HG03565 (cell line): ENCODE data around the gene RAP1GAP2.
"Not testable (repeated sequence)": the region's sequence is repeated elsewhere in the genome, so short reads cannot be mapped to it uniquely, and the experiment has no call there.

Experiments used
- ATAC-seq: cut with Tn5 transposase; IDR thresholded peaks from one replicate; pipeline ENCODE4 v1.9.1; 2021; ENCODE audit warnings: mild to moderate bottlenecking, moderate library complexity; ENCODE audit not compliant: unreplicated experiment

Gene RAP1GAP2

DNA sequence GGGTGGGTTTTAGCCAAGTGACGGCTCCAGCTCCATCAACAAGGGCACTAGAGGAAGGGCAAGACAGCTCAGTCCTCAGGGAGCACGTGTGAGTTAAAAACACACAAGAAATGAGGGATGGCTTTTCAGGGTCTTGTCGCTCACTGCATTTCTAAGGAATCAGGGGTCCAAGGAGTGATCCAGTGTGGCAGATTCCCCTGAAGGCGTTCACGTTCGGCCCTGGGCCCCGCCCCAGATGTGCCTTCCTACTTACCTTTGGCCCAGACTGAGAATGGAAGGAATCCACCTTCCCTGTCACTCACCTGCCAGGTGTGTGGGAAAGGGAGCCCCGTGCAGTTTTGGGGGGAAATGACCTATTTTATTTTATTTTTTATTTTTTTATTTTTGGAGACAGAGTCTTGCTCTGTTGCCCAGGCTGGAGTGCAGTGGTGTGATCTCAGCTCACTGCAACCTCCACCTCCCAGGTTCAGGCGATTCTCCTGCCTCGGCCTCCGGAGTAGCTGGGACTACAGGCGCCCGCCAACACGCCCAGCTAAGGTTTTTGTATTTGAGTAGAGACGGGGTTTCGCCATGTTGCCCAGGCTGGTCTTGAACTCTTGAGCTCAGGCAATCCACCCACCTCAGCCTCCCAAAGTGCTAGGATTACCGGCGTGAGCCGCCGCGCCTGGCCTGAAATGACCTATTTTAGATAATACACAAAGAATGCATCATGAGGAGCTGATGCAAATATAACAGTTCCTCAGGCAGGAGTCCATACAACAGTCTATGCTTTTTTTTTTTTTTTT, 195.3 kb downstream of the RAP1GAP2 start:
- not testable (repeated sequence) for ATAC-seq

DNA sequence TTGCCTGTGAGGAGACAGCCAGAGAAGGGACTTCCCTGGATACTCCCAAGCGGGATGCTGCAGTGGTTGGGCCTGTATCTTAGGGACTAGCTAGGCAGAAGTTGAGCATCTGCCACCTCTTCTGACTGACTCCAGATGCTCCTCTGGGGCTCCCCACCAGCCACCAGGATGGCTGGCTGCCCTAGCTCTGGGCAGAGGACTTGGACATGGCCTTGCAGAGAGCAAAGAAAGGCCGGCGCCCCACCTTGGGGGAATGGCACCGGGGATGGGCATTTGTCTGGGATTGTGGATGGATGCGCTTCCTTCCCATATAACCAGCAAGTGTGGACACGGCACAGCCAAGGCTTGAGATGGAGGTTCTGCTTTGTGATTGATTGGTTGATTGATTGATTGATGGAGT, 198.2 kb downstream of the RAP1GAP2 start:
- no peak for ATAC-seq

DNA sequence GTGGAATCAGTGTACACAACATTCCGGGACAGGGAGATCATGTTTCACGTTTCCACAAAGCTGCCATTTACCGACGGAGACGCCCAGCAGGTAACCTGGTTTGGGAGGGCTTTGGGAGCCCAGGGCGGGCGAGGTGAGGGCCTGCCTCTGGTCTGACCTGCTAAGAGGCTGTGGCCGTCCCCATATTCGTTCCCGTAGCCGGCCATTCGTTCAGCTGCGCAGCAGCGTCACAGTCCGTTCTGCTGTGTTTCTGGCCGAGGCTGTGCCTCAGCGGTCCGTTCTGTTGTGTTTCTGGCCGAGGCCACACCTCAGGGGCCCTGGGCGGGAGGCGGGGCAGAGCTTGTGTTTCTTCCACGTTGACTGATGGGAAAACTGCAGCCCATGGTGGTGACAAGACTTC, 199.1 kb downstream of the RAP1GAP2 start:
- ATAC-seq = no peak

DNA sequence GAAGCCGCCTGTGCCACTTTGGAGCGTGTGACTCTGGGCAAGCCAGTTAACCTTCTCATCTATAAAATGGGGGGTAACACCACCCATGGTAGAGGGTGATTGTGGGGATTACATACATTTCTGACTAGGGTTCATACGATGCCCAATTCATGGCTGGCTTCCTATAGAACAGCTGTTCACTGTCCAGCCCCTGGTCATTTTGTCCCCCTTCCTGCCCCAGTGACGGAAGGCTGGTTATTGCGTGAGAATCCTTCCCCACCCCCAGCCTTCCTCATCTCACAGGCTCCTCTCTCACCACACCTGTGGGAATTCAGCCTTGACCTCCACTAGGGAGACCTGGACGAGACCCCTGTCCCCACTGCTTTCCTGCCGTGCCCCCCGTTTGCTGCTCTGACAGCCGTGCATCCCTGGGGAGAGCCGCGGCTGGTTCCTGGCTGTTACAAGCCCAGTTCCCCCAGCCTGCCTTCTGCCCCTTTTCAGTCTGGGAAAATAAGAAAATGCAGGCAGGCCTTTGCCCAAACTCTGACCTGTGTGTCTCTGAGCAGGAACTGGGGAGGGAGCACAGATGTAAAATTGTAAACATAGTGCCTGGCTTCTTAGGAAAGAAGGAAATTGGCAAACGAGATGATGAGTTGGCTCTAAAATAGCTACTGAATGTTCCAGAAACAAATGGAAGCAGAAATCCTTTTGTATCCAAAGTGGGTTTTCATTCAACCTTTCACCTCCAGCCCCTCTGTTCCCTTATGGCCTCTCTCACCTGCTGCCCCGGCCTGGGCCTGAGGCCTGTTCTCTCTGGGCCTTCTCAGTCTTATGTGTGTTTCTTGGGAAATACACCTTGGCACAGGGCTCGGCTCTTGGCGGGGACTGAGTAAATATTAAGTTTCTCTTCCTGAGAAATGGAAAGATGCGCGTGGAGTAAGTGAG, 199.9 kb downstream of the RAP1GAP2 start:
- no peak for ATAC-seq

DNA sequence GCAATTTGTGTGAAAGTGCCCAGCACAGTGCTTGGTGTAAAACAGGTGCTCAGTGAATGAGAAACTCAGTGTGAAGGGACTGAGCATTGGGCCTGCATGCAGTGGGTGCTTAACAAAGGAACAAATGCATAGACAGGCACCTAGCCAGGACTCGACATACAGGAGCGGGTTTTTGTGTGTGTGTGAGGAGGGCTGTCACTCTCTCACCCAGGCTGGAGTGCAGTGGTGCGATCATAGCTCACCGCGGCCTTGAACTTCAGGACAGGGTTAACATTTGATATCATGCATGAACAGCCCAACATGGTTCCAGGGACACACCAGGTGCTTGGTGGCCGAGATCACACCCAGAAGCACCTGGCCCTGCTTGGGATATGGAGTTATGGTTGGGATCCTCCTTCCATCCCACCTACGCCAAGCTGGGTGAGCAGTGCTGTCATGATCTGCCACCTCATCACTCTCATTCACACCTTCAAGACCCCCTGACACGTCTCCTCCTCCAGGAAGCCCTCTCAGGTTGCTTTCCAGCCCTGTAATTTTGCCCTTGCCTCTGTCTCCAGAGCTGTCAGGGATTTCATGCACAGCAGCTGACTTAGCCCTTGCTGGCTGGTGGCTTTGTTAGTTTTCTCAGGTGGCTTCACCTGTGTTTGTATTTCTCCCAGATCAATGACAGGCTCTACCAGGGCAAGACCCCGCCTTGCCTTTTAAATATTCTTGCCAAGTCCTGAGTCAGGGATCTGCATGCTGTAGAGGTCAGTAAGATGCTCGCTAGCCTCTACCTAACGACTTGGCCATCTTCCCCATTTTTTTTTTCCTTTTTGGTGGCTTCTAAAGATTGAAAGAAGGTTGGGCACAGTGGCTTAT, 200.8 kb downstream of the RAP1GAP2 start:
- no peak for ATAC-seq

DNA sequence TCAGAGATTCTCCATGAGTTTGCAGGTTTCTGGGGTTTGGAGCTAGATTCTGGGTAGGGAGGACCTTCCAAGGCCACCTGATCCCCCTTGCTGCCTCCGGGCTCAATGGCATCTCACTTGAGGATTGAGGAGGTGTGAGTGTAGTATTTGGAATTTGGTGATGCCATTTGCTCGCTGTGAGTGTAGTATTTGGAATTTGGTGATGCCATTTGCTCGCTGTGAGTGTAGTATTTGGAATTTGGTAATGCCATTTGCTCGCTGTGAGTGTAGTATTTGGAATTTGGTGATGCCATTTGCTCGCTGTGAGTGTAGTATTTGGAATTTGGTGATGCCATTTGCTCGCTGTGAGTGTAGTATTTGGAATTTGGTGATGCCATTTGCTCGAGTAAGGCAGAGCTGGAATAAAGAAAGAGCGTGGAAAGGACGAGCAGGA, 202.2 kb downstream of the RAP1GAP2 start:
- not testable (repeated sequence) for ATAC-seq

DNA sequence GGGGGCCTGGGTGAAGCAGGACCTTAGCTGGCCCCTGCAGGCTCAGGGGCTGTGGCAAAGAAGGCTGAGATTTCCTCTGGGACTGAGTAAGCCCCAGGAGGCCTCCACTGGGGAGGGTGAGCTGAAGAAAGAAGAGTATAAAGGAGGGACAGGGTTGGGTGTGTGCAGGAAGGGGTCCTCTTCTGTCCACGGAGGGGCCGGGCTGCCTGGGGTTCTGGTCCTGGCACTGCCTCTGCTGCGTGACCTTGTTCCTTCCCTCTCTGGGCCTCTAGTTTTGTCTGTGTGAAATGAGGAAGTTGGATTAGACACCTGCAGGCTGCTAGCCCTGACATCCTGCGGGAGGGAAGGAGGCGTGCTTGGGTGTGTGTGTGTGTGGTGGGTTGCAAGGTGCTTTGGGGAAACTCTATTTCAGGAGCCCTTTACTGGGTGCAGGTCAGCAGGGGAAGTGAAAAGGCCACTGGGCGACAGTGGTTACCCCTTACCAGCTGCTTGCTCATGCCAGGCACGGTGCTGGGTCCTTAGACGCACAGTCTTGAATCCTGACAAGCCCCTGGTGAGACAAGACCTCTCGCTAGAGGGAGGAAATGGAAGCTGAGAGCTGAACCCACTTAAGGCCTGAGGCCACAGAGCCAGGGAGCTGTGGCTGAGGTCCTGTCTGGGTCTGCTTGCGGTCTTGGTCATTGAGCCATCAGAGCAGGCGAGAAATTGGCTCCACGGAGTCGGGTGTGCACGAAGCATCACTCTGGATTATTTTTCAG, 206.5 kb downstream of the RAP1GAP2 start:
- peak; percentile 65 for ATAC-seq

DNA sequence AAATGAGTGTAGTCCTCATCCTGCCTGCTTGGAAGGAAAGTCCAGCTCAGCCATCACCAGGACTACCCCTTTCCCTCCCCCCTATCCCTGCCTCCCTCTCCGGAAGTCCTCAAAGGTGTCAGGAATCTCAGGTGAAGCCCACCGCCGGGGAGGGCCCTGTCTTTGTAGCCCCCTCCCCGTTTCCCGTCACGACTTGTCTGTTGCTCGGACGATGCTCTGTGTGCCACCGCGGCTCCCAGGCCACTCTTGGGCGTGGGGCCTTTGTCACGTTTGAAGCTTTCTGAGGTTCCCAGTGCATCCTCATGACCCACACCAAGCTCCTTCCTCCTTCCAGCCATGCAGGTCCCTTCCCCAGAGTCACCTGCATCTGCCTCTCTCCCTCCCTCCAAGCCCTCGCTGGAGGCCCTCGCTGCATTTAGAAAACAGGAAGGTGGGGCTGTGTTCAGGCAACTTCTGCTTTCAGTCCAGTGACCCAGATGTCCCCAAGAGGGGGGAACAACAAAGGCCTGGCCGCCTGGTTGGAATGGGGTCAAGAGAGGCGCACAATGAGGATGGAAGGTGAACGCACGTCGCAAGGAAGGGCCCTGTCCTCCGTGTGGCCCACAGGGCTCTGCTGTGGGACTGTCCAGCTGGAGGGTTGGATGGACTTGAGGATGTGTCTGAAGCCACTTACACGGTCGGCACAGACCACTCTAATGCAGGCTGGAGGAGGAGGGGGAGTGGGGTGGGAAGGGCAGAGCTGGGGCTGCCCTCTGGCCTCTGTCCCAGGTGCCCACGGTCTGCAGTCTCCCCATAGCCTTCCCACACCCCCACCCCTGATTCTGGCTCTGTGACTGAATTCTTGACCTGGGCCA, 207.3 kb downstream of the RAP1GAP2 start:
- ATAC-seq = no peak

DNA sequence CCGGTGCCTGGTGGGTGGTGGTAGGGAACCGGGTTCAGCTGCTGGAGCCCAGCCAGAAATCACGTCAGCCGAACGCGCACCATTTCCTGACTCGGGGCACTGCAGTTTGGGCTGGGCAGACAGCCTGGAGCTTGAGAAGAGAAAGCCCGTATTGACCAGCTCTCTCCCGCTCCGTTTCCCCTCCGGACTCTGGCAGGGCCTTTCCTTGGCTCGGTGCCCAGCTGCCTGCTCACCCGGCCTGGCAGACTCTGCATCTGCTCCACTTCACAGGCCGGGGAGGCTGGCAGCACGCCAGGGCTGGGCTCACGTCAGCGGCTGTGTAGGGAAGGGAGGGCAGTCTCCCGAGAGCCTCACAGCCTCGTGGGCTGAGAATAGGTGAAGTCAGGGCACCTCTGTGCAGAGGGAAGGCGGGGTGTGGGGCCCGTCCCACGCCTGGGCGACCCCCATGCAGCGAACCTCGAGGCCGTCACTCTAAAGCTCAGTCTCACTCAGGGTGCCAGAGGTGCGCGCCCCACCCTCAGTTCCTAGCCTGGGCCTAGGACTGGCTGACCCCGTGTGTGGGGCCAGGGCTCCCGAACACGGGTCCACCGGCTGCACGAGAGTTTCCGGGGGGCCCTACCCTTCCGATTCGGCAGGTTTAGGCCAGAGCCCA, 208.0 kb downstream of the RAP1GAP2 start:
- ATAC-seq = no peak

DNA sequence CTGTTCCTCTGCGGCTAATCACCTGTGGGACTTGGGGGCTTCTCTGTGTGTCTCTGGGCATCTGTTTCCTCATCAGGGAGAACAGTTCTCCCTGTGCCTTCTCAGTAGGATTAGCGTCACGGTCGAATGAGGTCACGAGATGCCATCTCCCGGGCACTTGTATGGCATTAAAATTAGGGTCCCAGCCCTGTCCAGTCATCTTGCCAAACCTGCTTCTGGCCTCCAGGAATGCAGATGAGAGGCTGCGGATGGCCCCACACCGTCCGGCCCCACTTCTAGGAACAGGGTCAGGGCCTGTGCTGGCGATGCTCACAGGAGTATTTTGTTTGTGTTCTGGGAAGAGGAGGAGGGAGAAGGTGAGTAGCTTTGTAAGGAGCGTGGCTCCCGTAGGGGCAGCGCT, 208.7 kb downstream of the RAP1GAP2 start:
- ATAC-seq = no peak

DNA sequence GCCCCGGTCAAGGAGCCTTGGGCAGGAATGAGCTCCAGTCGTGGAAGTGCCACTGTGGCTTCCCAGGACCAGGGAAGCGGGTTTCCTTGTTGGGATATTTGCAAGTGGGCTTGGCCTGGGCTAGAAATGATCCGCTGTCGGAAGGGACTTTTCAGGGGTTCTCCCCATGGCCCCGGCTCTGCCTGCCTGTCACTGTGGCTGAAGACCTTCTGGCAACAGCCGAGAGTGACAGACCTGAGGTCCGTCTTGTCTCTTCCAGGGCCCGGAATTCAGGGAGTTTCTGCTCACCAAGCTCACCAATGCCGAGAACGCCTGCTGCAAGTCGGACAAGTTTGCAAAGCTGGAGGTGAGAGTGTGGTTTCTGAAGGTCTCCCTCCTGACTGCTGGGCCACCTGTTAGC, 209.5 kb downstream of the RAP1GAP2 start:
- no peak for ATAC-seq

DNA sequence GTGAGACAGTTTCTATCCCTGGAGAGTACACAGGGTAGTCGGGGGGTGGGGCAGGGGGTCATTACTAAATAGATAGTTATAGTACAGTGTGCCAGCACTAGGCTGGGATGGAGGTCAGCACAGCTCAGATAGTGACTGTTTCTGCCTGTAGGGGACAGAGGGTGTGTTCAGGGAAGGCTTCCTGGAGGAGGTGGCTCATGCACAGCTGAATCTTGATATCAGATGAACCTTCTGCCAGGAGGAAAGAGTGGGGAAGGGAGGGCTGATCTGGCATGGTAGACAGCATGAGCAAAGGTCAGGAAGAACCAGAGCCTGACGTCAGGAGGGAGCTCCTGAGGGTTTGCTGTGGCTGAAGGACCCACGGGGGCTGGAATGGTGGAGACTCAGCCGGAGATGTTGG, 210.6 kb downstream of the RAP1GAP2 start:
- no peak for ATAC-seq

DNA sequence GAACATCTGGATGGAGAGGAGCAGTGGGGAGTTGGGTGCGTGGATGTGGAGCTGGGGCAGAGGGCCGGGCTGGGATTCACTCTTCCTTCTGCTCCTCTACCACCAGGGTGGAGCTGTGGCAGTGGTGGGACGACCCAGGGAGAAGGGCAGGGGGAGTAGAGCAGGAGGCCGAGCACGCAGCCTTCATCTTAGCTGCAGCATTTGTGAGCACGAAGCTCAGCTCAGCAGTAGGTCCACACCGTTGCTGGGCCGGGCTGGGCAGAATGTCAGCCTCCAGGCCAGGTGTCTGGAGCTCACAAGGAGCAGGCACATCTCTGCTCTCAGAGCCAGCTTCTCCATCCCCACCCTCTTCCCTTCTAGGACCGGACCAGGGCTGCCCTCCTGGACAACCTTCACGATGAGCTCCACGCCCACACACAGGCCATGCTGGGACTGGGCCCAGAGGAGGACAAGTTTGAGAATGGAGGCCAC, 211.4 kb downstream of the RAP1GAP2 start:
- no peak for ATAC-seq

DNA sequence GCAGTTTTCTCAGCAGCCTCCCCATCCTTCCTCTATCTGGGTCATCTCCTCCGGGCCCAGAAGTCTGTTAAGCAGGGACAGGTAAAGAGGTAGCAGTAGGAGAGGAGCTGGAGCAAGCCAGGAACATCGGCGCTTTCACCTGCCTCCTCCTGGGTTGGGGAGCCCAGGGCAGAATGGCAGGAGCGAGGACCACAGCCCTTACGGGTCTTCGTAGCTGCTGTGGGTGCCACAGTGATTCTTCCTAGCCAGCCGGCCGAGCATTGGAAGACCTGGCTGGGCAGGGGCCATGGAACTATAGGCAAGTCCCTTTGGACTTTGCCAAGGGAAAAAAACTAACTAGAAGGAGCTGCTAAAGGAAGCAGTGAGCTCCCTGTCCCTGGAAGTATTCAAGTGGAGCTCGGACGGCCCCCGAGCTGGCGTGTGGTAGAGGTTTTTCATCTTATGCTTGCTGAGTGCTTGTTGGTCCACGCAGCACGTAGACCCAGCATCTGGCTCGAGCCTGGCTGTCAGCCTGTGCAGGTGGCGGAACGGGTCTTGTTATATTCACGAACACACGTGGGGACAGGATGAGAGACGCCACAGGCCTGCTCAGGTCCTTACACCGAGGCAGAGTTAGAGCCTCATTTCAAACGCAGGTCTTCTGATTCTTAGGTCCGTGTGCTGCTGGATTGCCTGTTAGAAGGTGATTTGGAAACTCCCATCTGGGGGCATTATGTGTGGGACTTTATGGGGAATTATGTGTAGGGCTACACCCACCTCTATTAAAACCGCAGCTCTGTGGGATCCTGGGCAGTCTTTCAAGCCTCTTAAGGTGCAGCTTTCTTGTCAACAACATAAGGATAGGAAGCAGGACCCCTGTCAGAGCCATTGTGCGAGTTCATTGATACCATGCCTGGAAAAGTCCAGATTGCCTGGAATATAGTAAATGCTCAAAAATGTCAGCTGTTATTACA, 212.4 kb downstream of the RAP1GAP2 start:
- ATAC-seq = no peak

DNA sequence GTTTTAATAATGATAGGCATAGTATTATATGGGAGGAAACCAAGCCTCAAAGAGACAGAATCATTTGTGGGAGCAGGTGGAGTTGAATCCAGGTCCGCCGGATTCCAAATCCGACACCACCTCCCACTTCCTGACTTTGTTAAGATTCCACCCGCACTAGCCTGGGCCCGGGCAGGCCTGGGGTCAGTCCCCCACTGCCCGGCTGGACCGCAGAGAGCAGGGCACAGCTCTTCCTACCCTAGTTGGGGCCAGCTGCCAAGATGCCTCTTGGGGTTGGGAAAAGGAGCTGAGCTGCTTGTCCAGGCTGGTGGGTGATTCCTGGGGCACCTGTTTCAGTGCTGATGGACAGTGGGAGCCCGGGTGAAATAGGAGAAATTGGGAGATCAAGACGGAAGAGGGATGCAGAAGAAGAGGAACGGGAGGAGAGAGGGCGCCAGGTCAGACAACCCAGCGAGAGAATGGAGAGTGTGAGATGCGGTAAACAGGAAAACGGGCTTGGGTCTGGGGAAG, 213.2 kb downstream of the RAP1GAP2 start:
- ATAC-seq = no peak

DNA sequence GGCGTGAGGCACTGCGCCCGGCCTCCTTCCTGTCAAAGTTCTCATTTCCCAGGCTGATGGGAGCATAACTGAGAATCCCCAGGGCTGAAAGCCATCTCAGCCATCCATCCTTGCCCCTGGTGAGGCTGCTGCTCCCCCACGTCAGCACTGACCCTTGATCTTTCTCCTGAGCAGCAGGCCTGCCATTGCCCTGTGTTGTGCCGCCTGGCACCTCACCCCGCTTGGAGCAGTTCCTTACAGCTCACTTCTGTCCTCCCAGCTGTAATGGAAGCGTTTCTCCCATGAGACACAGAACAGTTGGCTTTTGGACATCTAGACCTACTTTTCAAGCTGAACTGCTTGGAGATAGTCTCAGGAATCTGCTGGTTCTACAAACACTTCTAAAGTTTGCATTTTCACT, 215.7 kb downstream of the RAP1GAP2 start:
- no peak for ATAC-seq

DNA sequence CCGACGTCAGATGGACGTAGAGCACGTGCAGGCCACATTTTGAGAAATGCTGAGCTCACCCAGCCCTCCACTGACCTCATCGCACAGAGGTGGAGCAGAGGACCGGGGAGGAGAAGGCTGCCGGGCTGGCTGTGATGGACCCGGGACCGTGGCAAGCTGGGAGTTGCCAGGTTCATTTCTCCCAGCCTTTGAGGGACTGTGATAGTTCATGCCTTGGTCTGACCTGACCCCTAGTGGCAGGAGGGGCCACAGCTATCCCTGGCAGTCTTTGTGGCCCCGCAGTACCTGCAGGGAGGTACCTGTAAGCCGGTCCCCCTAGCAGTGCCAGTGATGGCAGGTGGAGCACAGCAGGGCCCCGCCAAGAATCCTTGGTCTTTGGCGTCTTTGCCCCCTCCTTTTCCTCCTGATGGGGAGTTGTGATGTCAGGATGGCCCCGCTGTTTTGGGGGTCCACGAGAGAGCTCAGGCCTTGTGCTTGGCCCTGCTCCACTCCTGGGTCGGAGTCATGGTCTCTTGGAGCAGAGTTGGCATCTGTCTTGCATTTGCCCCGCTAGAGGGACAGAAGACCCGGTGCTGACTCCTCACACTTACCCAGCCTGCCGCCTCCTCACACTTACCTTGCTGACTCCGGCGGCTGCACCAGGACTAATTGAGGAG, 216.8 kb downstream of the RAP1GAP2 start:
- no peak for ATAC-seq
